ENCODE data around the gene KRT79.

KRT79 gene

DNA sequence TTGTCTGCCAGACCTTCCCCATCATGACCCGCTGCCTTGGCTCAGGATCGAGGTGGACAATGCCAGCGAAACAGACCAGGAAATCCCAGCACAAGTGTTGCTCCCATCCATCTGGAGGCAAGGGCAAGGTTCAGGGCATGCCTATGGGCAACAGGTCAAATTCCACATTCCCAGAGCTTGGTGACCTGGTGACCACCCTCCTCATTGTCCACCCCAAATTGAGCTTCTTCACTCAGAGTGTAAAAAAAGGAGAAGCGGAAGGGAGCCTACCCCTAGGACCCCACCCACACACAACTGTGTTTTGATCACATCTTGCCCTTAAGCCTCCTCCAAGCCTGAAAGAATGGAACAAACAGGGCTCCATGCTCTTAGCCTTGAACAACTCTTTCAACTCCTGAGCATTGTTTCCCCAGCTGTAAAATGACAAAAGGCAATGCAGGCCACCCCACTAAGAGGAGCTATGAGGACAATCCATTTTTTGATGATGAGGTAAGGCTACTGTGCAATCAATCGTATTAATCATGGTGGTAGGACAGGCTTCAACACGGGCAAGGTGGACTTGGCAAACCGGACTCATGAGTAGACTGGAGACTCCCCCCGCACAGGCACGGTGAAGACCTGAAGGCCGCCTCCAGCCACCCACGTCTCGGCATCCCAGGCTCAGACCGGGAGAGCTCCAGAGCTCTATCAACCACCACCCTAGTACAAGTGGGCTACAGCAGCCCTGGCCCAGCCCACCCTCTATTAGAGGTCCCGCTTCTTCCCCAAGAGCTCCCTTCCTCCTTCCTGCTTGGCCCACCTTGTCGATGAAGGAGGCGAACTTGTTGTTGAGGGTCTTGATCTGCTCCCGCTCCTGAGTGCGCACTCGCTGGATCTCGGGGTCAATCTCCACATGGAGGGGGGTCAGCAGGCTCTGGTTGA is 866 bp downstream of the KRT79 start:
- no peak for DNase-seq

DNA sequence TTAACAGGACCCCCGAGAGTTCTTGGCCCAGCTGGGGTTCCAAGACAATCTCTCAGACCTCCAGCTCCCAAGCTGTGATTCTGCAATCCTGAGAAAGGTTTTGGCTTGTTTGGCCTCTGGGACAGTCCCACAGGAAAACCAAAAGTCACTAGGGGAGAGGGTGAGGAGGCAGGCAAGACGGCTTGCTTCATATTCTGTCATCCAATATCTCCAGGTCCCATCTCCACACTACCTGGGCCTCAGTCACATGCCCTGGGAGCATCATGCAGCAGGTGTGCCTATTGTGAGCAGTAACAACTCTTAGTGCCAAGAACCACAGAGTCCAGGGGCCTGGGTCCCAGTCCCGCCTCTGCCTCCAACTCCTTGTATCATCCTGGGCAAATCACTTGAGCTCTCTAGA is 1.7 kb downstream of the KRT79 start:
- DNase-seq: no peak

DNA sequence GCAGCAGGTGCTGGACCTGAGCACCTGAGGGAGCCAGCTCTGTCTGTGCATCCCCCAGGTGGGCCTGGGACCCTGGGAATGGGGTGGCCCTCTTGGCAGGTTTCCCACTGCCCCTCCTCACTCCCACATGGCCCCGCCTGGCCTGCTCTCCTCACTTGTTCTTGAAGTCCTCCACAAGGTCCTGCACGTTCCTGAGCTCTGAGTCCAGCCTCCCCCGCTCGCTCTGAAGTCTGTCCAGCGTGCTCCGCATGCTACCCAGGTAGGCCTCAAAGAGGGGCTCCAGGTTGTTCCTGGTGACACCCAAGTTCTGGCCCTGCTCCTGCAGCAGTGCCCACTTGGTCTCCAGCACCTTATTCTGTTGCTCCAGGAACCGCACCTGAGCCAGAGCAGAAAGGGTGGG is 2.9 kb downstream of the KRT79 start:
- DNase-seq: no peak

DNA sequence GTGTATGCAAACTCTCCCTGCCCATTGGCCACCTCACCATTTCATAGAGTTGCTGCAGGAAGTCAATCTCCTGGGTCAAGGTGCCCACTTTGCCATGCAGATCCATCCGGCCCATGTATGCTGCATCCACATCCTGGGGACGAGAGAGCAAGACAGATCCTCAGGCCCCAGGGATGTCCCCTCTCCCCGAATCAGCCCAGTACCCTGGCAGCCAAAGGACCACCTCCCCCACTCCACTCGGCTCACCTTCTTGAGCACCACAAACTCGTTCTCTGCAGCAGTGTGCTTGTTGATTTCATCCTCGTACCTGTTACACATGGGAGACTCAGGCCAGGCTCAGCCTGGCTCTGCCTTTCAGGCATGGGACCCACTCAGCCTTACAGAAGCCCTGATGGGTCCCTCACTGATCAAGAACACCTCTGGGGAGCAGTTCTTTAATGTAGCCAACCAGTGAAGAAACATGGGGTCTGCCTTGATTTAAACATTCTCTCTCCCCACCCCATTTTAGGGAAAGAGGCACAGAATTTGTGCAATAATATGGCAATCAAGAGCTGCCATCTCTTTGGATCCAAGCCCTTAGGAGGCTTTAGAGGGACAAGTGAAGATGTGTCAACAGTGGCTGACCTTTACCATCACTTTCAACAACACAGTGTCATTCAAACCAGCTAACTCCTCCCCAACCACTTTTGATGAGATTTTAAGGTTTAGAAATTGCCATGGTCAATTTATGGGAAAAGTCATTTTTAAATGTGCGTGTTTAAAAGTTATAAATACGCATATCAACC is 3.9 kb downstream of the KRT79 start:
- DNase-seq: no peak

DNA sequence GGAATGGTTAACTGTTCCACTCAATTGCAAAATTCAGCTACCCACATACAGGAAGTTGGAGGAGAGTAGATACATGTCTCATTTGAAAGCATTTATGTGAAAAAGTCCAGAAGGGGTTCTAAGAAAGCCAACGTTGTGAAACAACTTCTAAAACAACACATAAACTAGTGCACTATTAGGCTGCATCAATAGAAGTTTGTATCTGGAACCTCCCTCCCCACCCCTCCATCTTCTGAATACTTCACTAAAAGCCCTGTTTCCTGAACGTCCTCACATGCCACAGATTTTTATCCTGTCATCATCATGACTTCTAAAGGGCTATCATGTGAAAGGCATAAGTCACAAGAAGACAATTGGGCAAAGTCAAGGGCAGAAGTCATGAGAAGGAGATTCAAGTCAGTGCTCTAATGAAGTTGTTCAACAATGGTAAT is 5.5 kb downstream of the KRT79 start:
- DNase-seq: no peak

DNA sequence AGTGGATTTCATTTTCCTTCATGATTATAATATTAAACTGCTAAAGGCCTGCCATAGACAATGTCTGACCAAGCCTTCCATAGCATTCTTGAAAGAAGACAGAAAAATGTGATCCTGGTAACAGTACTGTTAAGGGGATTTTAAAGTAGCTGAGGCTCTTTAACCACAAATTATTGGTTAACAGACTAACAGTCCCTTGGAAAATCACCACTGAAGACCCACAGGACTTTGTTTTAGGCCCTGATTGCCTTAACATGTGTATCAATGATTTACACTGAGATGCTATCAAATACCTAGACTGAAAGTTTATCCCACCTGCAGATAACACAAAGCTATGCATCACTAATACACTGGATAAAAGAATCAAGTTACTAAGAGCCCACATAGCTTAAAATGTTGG is 6.0 kb downstream of the KRT79 start:
- DNase-seq: no peak

DNA sequence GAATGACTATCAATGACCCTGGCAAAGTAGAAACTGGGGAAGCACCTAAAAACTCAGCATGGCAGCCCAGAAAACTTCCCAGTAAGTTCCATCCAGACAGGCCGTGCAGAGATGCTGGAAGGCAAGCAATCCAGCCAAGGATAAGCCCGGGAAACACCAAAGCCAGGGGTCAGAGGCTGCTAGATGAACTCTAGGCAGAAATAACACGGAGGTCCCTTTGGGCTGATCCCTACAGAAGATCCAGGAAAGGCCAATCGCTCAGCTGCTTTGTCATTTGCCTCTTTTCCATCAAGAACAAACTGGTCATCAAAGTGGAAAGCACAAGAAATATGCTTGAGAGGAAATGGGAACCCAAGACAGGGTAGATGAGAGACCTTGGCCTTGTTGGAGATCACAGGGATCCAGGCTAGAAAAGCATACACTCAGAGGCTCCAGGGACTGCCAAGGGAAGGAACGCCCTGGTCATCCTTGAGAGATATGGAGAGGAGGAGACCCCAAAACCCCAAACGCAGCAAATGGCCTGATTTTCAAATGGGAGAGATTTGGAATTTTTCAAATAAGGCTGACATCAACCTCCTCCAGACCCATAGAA is 6.5 kb downstream of the KRT79 start:
- DNase-seq: no peak

DNA sequence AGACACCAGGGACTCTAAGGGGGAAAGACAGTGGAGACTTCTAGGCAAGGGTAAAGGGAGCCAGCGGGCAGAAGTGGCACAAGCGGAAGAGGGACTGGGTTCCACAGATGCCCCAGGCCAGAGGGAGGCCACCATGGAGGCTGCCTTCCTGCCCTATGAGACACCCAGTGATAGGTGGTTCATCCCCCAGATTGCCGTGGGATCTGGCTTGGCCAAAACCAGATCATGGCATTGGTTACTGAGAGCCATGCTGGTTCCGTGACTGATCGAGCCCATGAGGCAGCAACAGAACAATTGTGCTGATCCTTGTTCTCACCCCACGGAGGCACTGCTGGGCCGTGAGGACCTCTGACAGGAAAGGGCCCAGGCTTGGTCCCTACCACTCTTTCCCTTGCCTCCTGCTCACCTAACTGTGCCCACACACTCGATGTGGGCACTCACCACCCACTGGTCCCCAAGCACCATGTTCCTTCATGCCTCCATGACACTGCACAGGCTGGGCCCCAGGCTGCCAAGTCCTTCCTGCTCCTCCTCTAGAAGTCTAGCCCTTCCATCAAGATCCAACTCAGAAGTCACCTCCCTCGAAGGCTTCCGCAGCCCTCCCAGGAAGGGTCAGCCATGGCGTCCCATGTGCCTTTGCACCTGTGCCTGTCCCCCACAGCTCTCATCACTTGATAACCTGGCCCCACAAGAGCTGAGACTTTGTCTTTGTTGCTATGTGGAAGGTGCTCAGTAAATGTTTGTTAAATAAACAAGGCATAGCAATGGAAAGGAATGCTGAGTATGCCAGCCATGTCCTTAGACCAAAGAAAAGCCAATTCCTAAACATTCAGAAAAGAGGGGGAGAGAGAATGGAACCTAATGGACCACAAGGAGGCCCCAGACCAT is 7.3 kb downstream of the KRT79 start:
- no peak for DNase-seq

DNA sequence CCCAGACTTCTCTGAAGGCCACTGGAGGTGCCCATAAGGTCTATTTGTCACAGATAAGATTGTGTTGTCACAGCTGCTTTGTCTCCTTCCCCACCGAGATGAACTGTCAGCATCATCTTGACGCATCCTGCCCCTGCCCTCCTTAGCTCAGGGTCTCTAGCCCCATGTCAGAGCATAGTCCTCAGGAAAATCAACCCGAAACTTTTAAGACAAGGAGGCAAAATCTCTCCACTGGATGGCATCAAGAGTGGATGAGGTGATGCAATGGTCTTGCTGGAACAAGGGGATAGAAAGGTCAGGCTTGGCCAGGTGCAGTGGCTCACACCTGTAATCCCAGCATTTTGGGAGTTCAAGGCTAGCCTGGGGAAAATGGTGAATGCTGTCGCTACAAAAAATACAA is 8.2 kb downstream of the KRT79 start:
- DNase-seq: no peak

DNA sequence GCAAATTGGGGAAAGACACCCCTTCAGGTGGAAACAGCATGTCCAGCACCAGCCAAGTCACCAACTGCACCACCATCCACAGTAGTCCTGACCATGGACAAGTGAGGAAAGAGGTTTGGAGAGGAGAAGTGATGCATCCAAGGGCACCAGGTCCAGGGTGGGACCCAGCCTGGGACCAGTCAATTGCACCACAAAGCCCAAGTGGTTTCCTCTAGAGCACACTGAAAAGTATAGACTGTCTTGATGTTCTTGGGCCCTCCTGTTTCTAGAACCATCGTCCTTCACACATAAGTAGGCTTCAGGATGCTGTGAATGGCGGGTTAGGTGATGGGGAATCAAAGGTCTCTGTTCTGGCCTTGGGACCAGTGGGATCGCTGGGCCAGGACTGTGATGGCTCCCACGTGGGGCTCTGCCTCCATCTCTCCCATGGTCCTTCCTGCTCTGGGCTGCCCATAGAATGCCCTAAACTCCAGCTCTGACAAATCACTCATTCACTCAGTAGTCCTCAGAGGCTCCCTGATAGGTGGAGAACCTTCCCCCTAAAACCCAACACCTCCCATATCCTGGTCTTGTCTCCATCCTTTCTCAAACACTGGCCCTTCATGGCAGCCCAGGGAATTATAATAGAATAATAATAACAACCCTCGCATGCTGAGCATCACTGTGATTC is 9.2 kb downstream of the KRT79 start:
- DNase-seq: no peak

DNA sequence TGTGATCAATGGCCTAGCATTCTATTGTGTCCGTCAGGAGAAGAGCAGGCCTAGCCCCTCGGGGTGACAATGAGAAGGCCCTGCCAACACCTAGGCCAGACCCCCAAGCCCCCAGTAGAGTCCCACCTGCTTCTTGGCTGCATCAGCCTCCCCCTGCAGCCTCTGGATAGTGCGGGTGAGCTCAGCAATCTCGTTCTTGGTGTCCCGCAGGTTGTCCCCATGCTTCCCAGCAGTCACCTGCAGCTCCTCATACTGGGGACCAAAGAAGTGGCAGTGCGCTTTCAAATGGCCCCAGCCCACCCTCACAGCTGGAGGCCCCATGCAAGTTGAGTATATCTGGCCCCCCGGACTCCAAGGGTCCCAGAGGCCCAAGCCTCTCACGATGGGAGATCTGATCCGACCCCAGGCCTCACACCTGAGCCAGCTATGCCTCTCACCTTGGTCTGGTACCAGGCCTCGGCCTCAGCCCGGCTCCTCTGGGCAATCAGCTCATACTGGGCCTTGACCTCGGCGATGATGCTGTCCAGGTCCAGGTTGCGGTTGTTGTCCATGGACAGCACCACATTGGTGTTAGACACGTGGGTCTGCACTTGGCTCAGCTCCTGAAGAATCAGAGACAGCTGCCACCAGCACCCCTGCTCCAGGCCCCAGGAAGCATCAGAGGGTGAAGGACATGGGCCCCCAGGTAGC is 10.2 kb downstream of the KRT79 start:
- no peak for DNase-seq

DNA sequence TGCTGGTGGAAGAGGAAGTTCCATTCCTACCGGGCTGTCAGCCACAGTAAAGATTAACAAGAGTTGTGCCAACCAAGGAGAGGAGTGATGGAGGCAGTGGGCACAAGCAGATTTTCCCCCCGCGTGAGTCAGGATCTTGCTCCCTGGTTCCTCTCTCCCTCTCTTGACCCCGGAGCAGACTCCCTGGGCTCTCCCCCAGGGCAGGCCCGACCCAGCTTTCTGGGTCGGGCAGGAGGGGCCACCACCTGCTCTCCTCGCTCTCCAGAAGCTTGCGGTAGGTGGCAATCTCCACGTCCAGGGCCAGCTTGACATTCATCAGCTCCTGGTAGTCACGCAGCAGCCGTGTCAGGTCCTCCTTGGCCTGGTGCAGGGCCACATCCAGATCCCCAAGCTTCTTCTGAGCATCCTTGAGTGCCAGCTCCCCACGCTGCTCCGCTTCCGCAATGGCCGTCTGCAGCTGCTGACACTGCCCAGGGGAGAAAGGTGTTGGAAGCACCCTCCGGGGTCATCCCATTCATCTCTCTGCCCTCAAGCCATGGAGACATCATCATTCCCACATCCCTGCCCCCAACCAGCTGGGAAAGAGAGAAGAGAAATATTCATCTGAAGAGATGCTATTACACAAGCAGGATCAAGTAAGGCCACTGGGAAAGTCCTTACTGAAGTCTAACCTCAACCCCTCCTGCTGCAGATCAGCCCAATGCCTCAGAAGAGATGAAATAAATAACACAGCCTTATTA is 11.2 kb downstream of the KRT79 start:
- DNase-seq: no peak

DNA sequence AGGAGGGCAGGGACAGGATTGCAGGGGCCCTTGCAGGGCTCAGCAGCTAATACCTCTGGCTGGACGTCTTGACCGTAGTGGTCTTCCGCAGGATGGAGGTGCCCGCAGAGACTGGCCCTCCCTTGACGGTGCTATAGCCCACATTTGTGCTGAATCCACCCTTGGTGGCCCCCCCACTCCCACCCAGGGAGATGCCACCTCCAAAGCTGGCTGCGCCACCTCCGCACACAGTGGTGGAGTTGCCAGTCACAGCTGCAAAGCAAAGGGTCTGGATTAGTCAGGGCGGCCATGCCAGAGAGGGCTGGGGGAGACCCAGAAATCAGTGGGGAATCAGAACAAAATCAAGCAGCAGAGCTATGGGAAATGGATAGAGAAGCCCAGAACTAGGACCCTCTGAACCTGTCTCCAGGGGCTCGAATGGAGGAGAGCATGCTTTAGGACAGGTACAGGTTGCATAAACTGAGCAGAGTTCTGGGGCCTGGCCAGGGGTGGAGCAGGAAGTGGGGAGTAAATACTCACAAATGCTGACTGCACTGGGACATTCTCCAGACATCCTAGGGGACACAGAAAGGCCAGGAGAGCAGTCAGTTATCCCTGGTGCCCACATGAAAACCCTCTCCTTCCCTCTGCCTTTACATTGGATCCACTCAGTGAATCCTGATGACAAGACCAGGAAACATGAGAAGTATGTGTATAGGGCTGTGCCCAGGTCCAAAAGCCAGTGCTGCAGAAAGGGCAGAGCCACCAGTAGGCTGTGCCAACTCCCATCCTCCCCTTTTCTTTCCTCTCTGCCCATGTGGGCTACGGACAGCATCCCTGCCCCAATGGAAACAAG is 12.1 kb downstream of the KRT79 start:
- no peak for DNase-seq

DNA sequence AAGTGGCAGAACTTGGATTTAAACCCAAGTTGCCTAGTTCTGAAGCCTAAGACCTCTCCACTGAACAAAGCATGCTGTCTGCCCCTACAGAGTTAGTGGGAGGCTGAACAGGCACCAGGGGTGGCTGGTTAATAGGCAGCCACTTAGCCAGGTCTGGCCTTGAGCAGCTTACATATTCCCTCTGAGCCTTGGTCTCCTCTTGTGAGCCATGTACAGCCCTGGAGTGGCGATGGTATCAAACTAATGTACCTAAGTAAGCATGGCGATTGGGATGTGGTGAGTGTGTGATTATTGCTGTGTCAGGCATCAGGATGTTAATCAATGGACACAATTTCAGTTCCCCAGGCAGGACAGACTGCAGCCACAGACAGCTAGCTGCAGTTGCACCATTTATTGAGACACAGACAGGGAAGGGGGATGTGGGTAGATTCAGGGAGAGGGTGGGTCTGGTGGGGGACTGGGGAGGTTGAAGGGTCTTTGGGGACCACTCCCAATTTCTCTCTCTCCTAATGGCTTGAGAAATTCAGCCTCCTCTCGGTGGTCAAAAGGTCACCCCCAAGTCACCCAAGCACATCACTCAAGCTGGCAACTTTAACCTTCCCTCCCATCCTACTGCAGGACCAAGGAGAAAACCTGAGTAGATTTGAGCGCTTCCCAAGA is 12.9 kb downstream of the KRT79 start:
- DNase-seq: no peak

DNA sequence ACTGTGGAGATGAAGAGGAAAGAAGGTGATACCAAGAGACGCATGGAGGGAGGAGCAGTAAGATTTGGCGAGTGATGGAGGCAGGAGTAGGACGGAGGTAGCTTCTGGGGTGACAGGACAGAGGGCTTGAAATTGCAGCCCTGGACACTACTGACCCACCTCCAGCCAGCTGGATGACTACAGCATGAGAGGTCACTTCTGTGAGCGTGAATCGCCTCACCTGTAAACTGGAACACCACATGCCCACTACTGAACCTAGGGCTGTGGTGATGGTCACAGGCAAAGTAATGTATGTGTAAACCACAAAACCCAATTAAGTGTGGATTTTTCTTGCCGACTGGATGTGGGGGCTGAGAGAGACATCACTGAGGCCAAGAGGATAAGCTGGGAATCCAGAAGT is 13.6 kb downstream of the KRT79 start:
- DNase-seq: no peak

DNA sequence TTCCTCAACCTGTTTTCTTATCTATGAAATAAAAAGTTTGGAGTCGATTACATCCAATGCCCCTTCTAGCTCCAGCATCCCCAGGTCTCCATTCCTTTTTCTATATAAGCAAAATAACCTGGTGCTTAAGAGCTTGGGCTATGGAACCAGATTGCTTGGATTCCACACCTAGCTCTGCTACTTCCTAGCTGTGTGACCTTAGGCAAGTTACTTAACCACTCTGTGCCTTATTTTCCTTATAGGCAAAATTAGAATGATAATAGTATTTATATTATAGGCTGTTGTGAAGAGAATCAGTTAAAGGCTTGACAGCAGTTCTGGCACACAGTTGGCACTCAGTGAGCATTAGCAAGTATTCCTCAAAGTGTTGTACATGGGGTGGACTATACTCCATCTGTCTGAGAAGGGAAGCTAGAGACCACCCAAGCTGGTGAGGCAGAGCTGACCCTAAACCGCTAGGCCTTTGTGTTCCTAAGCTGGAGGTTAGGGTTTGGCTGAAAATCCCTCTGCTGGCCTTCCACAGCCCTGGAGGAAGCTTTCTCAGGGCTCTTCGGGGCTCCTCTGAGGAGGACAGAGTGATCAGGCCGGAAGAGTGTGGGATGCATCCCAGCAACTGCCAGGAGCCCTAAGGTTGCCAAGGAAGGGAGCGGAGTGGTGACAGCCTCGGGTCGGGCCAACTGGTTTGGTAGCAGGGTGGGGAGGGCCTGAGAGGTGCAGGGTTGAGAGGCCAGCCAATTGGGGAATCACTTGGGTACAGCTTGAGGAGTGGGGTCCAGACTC is 14.2 kb downstream of the KRT79 start:
- DNase-seq: no peak

DNA sequence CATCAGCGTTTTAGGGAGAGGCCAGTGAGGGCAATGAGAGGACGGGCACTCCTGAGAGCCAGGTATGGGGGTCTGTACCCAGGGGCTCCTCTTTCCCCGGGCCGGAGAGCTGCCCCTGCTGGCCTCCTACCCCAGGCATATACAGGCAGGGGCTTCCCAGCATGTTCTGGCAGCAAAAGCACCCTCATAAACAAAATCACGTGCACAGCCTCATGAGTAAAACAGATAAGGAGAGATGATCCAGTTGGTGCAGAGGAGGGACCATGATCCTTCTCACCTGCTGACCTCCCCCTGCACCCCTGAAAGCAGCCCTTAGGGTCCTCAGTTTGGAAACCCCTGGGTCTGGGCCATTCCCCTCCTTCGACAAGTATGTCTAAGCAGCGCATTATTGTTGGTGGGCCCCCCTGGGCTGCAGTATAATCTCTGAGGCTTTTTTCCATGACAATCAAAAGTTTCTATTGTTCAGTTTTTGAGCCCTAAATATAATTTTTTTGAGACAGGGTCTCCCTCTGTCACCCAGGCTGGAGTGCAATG is 15.2 kb downstream of the KRT79 start:
- DNase-seq: no peak

DNA sequence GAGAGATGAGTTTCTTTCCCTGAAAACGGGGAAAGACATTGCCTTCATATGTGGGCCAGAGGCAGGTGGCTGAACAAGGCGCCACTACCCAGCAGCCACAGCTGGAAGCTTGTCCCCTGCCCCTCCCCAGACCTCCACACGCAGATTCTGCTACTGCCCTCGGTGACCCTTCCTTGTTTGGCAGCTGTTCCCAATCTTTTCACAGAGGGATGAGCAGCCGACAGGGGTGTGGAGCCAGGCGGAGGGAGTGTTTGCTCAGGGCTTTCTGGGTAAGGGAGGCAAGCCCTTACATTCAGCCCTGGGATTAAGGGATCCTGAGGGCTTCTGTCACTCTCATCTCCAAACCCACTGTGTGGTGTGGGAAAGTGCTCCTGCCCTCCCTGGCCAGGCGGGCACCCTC is 15.7 kb downstream of the KRT79 start:
- DNase-seq: no peak
